ENCODE data around the gene CCHCR1.

CCHCR1 gene

GRCh38 chr6:31098449-31098938 lies 59.1 kb downstream of the CCHCR1 start:
- H3K36me3 ChIP-seq (ENCODE audit: insufficient read depth, low read length) = no peaks in the 10 kb centered on the region
- H3K9ac ChIP-seq (ENCODE audit: low read depth, low read length) = no peak overlapping the region
- no peaks in the 10 kb centered on the region for H3K9me3 ChIP-seq (ENCODE audit: control insufficient read depth, insufficient read depth, low read length)
- peaks cover 7% of the 10 kb centered on the region; the same call in 1 of the 2 replicates for H3K4me1 ChIP-seq (ENCODE audit: insufficient read depth, low read length)

GRCh38 chr6:31096656-31097055 lies 60.9 kb downstream of the CCHCR1 start:
- Histone ChIP-seq H3K36me3 (ENCODE audit: insufficient read depth, low read length) (no peaks in the 10 kb centered on the region), H3K9ac (ENCODE audit: low read depth, low read length) (no peak overlapping the region), H3K9me3 (ENCODE audit: control insufficient read depth, insufficient read depth, low read length) (no peaks in the 10 kb centered on the region), H3K4me1 (ENCODE audit: insufficient read depth, low read length) (peaks cover 7% of the 10 kb centered on the region; the same call in 1 of the 2 replicates)

- Histone ChIP-seq H3K9ac (ENCODE audit: low read depth, low read length) (no peak overlapping the region), H3K4me1 (ENCODE audit: insufficient read depth, low read length) (peaks cover 7% of the 10 kb centered on the region; the same call in 1 of the 2 replicates), H3K9me3 (ENCODE audit: control insufficient read depth, insufficient read depth, low read length) (no peaks in the 10 kb centered on the region), H3K36me3 (ENCODE audit: insufficient read depth, low read length) (no peaks in the 10 kb centered on the region)
Measured at GRCh38 chr6:31096215-31096614, 61.4 kb downstream of the CCHCR1 start.

- Histone ChIP-seq H3K36me3 (ENCODE audit: insufficient read depth, low read length) (no peaks in the 10 kb centered on the region), H3K9me3 (ENCODE audit: control insufficient read depth, insufficient read depth, low read length) (no peaks in the 10 kb centered on the region), H3K9ac (ENCODE audit: low read depth, low read length) (no peak overlapping the region), H3K4me1 (ENCODE audit: insufficient read depth, low read length) (peaks cover 7% of the 10 kb centered on the region; the same call in 1 of the 2 replicates)
Measured at GRCh38 chr6:31094389-31094881, 63.2 kb downstream of the CCHCR1 start.

- H3K36me3 ChIP-seq (ENCODE audit: insufficient read depth, low read length) = no peaks in the 10 kb centered on the region
- peaks cover 7% of the 10 kb centered on the region; the same call in 1 of the 2 replicates for H3K4me1 ChIP-seq (ENCODE audit: insufficient read depth, low read length)
- H3K9ac ChIP-seq (ENCODE audit: low read depth, low read length) = no peak overlapping the region
- no peaks in the 10 kb centered on the region for H3K9me3 ChIP-seq (ENCODE audit: control insufficient read depth, insufficient read depth, low read length)
Measured at GRCh38 chr6:31092769-31093505, 64.7 kb downstream of the CCHCR1 start.

Data from ES-I3 (cell line).